ENCODE measurements around the gene POLR2I.

Gene POLR2I

GRCh38 chr19:36113894-36114720 lies 568 bp downstream of the POLR2I start:
- Mint-ChIP-seq H3K4me1 (ENCODE audit: low read depth) (peaks cover 40% of the 10 kb centered on the region), H3K4me3 (peak overlapping the region; percentile 98), H3K9me3 (no peaks in the 10 kb centered on the region), H3K27ac (peak overlapping the region; percentile 97), H3K27me3 (no peaks in the 10 kb centered on the region), H3K36me3 (ENCODE audit: low read depth) (peaks cover 82% of the 10 kb centered on the region)
- peak; percentile 40 for DNase-seq

- Mint-ChIP-seq H3K27me3 (no peaks in the 10 kb centered on the region), H3K9me3 (no peaks in the 10 kb centered on the region), H3K4me3 (peak overlapping the region; percentile 98), H3K4me1 (ENCODE audit: low read depth) (peaks cover 40% of the 10 kb centered on the region), H3K27ac (peak overlapping the region; percentile 97), H3K36me3 (ENCODE audit: low read depth) (peaks cover 79% of the 10 kb centered on the region)
- DNase-seq: no peak
These were observed 1.2 kb downstream of the POLR2I start for GRCh38 chr19:36113425-36113824.

GRCh38 chr19:36112678-36113077 lies 2.0 kb downstream of the POLR2I start:
- Mint-ChIP-seq H3K36me3 (ENCODE audit: low read depth) (peaks cover 74% of the 10 kb centered on the region), H3K27ac (peak overlapping the region; percentile 69), H3K4me3 (peak overlapping the region; percentile 98), H3K27me3 (no peaks in the 10 kb centered on the region), H3K4me1 (ENCODE audit: low read depth) (peaks cover 34% of the 10 kb centered on the region), H3K9me3 (no peaks in the 10 kb centered on the region)
- no peak for DNase-seq

GRCh38 chr19:36111200-36111539 lies 3.5 kb downstream of the POLR2I start:
- no peaks in the 10 kb centered on the region for H3K9me3 Mint-ChIP-seq
- H3K4me1 Mint-ChIP-seq (ENCODE audit: low read depth): peaks cover 21% of the 10 kb centered on the region
- no peaks in the 10 kb centered on the region for H3K27me3 Mint-ChIP-seq
- peaks cover 76% of the 10 kb centered on the region for H3K36me3 Mint-ChIP-seq (ENCODE audit: low read depth)
- no peak for DNase-seq
- no peak overlapping the region for H3K4me3 Mint-ChIP-seq
- no peak overlapping the region for H3K27ac Mint-ChIP-seq

GRCh38 chr19:36110487-36111199 lies 4.0 kb downstream of the POLR2I start, which contains the start of gene OVOL3:
OVOL3 (plus strand) TSS chr19:36111143; CDS start chr19:36111203, 60 bp downstream.
- Mint-ChIP-seq H3K36me3 (ENCODE audit: low read depth) (peaks cover 75% of the 10 kb centered on the region), H3K27me3 (no peaks in the 10 kb centered on the region), H3K4me1 (ENCODE audit: low read depth) (peaks cover 17% of the 10 kb centered on the region), H3K4me3 (peak within 1 kb of the TSS; percentile 39), H3K27ac (no peak within 1 kb of the TSS), H3K9me3 (no peaks in the 10 kb centered on the region)
- DNase-seq: no peak

- Mint-ChIP-seq H3K4me1 (ENCODE audit: low read depth) (peaks cover 8% of the 10 kb centered on the region), H3K36me3 (ENCODE audit: low read depth) (peaks cover 75% of the 10 kb centered on the region), H3K27me3 (no peaks in the 10 kb centered on the region), H3K27ac (no peak overlapping the region), H3K9me3 (no peaks in the 10 kb centered on the region), H3K4me3 (no peak overlapping the region)
- no peak for DNase-seq
These were observed 6.0 kb downstream of the POLR2I start for GRCh38 chr19:36108684-36109083.

- Mint-ChIP-seq H3K27me3 (no peaks in the 10 kb centered on the region), H3K27ac (peak overlapping the region; percentile 19), H3K36me3 (ENCODE audit: low read depth) (peaks cover 75% of the 10 kb centered on the region), H3K4me1 (ENCODE audit: low read depth) (no peaks in the 10 kb centered on the region), H3K4me3 (no peak overlapping the region), H3K9me3 (no peaks in the 10 kb centered on the region)
- DNase-seq: no peak
These were observed 7.7 kb downstream of the POLR2I start for GRCh38 chr19:36106991-36107390.

GRCh38 chr19:36106441-36106840 lies 8.2 kb downstream of the POLR2I start:
- H3K4me3 Mint-ChIP-seq: no peak overlapping the region
- no peak for DNase-seq

GRCh38 chr19:36103842-36104552 lies 10.7 kb downstream of the POLR2I start:
- Mint-ChIP-seq H3K36me3 (ENCODE audit: low read depth) (peaks cover 80% of the 10 kb centered on the region), H3K9me3 (no peaks in the 10 kb centered on the region), H3K4me1 (ENCODE audit: low read depth) (no peaks in the 10 kb centered on the region), H3K4me3 (no peak overlapping the region), H3K27me3 (no peaks in the 10 kb centered on the region), H3K27ac (no peak overlapping the region)
- no peak for DNase-seq

More at GRCh38 chr19:36106441-36106840, 8.2 kb downstream of the POLR2I start:
- no peaks in the 10 kb centered on the region for H3K27me3 Mint-ChIP-seq
- no peaks in the 10 kb centered on the region for H3K9me3 Mint-ChIP-seq
- H3K36me3 Mint-ChIP-seq (ENCODE audit: low read depth): peaks cover 75% of the 10 kb centered on the region
- H3K27ac Mint-ChIP-seq: no peak overlapping the region
- H3K4me1 Mint-ChIP-seq (ENCODE audit: low read depth): no peaks in the 10 kb centered on the region

GRCh38 chr19:36103040-36103626 lies 11.5 kb downstream of the POLR2I start:
- Mint-ChIP-seq H3K9me3 (no peaks in the 10 kb centered on the region), H3K27ac (peak overlapping the region; percentile 34)

GRCh38 chr19:36101550-36102327 lies 12.9 kb downstream of the POLR2I start:
- Mint-ChIP-seq H3K4me1 (ENCODE audit: low read depth) (no peaks in the 10 kb centered on the region), H3K36me3 (ENCODE audit: low read depth) (peaks cover 83% of the 10 kb centered on the region), H3K4me3 (no peak overlapping the region), H3K27me3 (no peaks in the 10 kb centered on the region), H3K27ac (peak overlapping the region; percentile 11), H3K9me3 (no peaks in the 10 kb centered on the region)
- DNase-seq: no peak

More at GRCh38 chr19:36103040-36103626, 11.5 kb downstream of the POLR2I start:
- Mint-ChIP-seq H3K4me1 (ENCODE audit: low read depth) (no peaks in the 10 kb centered on the region), H3K4me3 (no peak overlapping the region), H3K36me3 (ENCODE audit: low read depth) (peaks cover 83% of the 10 kb centered on the region), H3K27me3 (no peaks in the 10 kb centered on the region)
- no peak for DNase-seq

GRCh38 chr19:36100476-36100875 lies 14.2 kb downstream of the POLR2I start:
- no peak for DNase-seq
- Mint-ChIP-seq H3K4me3 (no peak overlapping the region), H3K9me3 (no peaks in the 10 kb centered on the region), H3K4me1 (ENCODE audit: low read depth) (no peaks in the 10 kb centered on the region), H3K27ac (no peak overlapping the region), H3K36me3 (ENCODE audit: low read depth) (peaks cover 77% of the 10 kb centered on the region), H3K27me3 (no peaks in the 10 kb centered on the region)

- Mint-ChIP-seq H3K4me3 (no peak overlapping the region), H3K27ac (no peak overlapping the region), H3K4me1 (ENCODE audit: low read depth) (no peaks in the 10 kb centered on the region), H3K9me3 (no peaks in the 10 kb centered on the region), H3K36me3 (ENCODE audit: low read depth) (peaks cover 81% of the 10 kb centered on the region), H3K27me3 (no peaks in the 10 kb centered on the region)
- no peak for DNase-seq
These were observed 15.4 kb downstream of the POLR2I start for GRCh38 chr19:36099166-36099785.

Data from activated T-cell treated with anti-CD3 and anti-CD28 coated beads, Interleukin-2, amount 50 U/mL, for 24 hours (primary cell).